Gastroesophageal sphincter (tissue), 3 donors: ENCODE data around the gene SPRING1.

Source experiments
- EP300 ChIP-seq: sonication (generic); formaldehyde crosslinking; IDR thresholded peaks from one replicate; pipeline ENCODE4 v1.6.1; 2017; ENCODE audit warnings: antibody characterized with exemption, mild to moderate bottlenecking
- POLR2A ChIP-seq, 2 donors: fragments of 450-650 bp; IDR thresholded peaks; one replicate each; pipeline ENCODE4 v1.6.1; 2017; ENCODE audit warnings: antibody characterized with exemption in 2 of 2, mild to moderate bottlenecking in 2 of 2, moderate library complexity in 1 of 2
- POLR2AphosphoS5 ChIP-seq: sonication (generic); formaldehyde crosslinking; IDR thresholded peaks from one replicate; pipeline ENCODE4 v1.6.1; 2017; ENCODE audit warnings: antibody characterized with exemption
- TF ChIP-seq, protein P1 (sequence below), 4 experiments: fragments of 200-600 bp in 2 of 4; fragments of 450-650 bp in 2 of 4; sonication (generic) in 1 of 4; IDR thresholded peaks; one replicate each; pipeline ENCODE4 v1.5.1; 2017 to 2019; ENCODE audit warnings: antibody characterized with exemption in 4 of 4, mild to moderate bottlenecking in 2 of 4, moderate library complexity in 2 of 4

DNA sequence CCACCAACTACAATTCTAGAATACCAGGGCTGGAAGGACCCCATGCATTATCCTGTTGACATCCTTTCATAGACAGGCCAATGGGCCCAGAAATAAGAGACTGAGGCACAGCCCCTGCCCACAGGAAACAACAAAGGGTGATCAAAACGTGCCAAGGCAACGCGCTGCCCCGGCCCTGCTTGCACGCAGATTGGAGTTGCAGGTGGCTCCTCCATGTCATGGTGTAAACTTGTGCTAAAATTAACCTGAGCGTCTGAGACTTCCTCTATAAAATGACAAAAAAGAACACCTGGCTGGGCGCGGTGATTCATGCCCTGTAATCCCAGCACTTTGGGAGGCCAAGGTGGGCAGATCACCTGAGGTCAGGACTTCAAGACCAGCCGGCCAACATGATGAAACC lies 30.1 kb downstream of the SPRING1 start:
- no peak for TF ChIP-seq EP300
- TF ChIP-seq, protein P1, sequence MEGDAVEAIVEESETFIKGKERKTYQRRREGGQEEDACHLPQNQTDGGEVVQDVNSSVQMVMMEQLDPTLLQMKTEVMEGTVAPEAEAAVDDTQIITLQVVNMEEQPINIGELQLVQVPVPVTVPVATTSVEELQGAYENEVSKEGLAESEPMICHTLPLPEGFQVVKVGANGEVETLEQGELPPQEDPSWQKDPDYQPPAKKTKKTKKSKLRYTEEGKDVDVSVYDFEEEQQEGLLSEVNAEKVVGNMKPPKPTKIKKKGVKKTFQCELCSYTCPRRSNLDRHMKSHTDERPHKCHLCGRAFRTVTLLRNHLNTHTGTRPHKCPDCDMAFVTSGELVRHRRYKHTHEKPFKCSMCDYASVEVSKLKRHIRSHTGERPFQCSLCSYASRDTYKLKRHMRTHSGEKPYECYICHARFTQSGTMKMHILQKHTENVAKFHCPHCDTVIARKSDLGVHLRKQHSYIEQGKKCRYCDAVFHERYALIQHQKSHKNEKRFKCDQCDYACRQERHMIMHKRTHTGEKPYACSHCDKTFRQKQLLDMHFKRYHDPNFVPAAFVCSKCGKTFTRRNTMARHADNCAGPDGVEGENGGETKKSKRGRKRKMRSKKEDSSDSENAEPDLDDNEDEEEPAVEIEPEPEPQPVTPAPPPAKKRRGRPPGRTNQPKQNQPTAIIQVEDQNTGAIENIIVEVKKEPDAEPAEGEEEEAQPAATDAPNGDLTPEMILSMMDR (IDR thresholded peaks at IDR 0.05) = no peak
- no peak for TF ChIP-seq POLR2A (IDR thresholded peaks at IDR 0.05)
- TF ChIP-seq POLR2AphosphoS5 = no peak
